CD14-positive monocyte (primary cell): Measurements from ENCODE around the gene C1QTNF8. TPM values are rescaled to one million over a fixed set of nuclear protein-coding genes. Genes with fewer than 3 reads are reported as not detected.

Experiments
- DNase-seq, 3 donors: peaks; one replicate each; pipeline ENCODE4 v3.0.0-alpha.2; 2011 to 2022
- H2AFZ ChIP-seq: 2 replicates; pipeline ENCODE4 v1.6.0; 2012; ENCODE audit warnings: mild to moderate bottlenecking, low read depth, low read length, inconsistent platforms; ENCODE audit not compliant: insufficient read depth, poor library complexity, severe bottlenecking
- H3K27ac ChIP-seq, 2 donors: 1 replicate in 1 of 2; 2 replicates in 1 of 2; pipeline ENCODE4 v1.5.1; 2012 to 2013; ENCODE audit warnings: low read length in 2 of 2, control low read depth in 1 of 2, inconsistent platforms in 1 of 2, low read depth in 1 of 2, mild to moderate bottlenecking in 1 of 2
- H3K27me3 ChIP-seq, 2 donors: one replicate each; pipeline versions ENCODE4 v1.6.0 to v1.6.1; 2011 to 2013; ENCODE audit warnings: low read length in 2 of 2; ENCODE audit not compliant: control insufficient read depth in 2 of 2, insufficient read depth in 2 of 2
- H3K36me3 ChIP-seq, 2 donors: replicated peaks in 1 of 2; 1 replicate in 1 of 2; 2 replicates in 1 of 2; pipeline versions ENCODE4 v1.5.1 to v1.6.1; 2012 to 2013; ENCODE audit warnings: low read length in 2 of 2, control low read depth in 1 of 2, inconsistent platforms in 1 of 2, mild to moderate bottlenecking in 1 of 2; ENCODE audit not compliant: insufficient read depth in 2 of 2, control insufficient read depth in 1 of 2
- H3K4me1 ChIP-seq, 2 donors: 1 replicate in 1 of 2; 2 replicates in 1 of 2; pipeline versions ENCODE4 v1.5.1 to v1.6.1; 2012 to 2013; ENCODE audit warnings: low read length in 2 of 2, control low read depth in 1 of 2, inconsistent platforms in 1 of 2, mild to moderate bottlenecking in 1 of 2, moderate library complexity in 1 of 2; ENCODE audit not compliant: insufficient read depth in 2 of 2, control insufficient read depth in 1 of 2
- H3K4me2 ChIP-seq: replicated peaks from 2 replicates; pipeline ENCODE3; 2012; ENCODE audit warnings: low read length, moderate library complexity, mild to moderate bottlenecking; ENCODE audit not compliant: poor library complexity, severe bottlenecking; ENCODE audit errors: extremely low read depth
- H3K4me3 ChIP-seq, 3 experiments: fragments of 200-600 bp in 1 of 3; sonication (generic) in 1 of 3; replicated peaks in 1 of 3; 1 replicate in 2 of 3; 2 replicates in 1 of 3; pipeline ENCODE4 v1.5.1; 2011 to 2013; ENCODE audit warnings: low read length in 3 of 3, mild to moderate bottlenecking in 3 of 3, control low read depth in 2 of 3, low read depth in 2 of 3, inconsistent platforms in 1 of 3, moderate library complexity in 1 of 3
- H3K79me2 ChIP-seq: 2 replicates; pipeline ENCODE4 v1.6.0; 2012; ENCODE audit warnings: mild to moderate bottlenecking, control low read depth, inconsistent platforms, low read length, moderate library complexity; ENCODE audit not compliant: insufficient read depth
- H3K9ac ChIP-seq: 2 replicates; pipeline ENCODE4 v1.6.0; 2017; ENCODE audit warnings: low read length, mild to moderate bottlenecking; ENCODE audit not compliant: insufficient read depth, poor library complexity, severe bottlenecking
- H3K9me3 ChIP-seq, 2 donors: replicated peaks in 1 of 2; 1 replicate in 1 of 2; 2 replicates in 1 of 2; pipeline versions ENCODE4 v1.5.1 to v1.6.1; 2012 to 2013; ENCODE audit warnings: low read length in 2 of 2, control low read depth in 1 of 2; ENCODE audit not compliant: control insufficient read depth in 1 of 2, insufficient read depth in 1 of 2
- H4K20me1 ChIP-seq: 2 replicates; pipeline ENCODE4 v1.6.0; 2012; ENCODE audit warnings: mild to moderate bottlenecking, low read length, control low read depth, moderate library complexity; ENCODE audit not compliant: insufficient read depth
- H3K27ac Mint-ChIP-seq, 7 donors: one replicate each; pipeline ENCODE4 v1.8.0; 2020; ENCODE audit warnings: mild to moderate bottlenecking in 7 of 7, mixed read lengths in 7 of 7, moderate library complexity in 6 of 7, inconsistent platforms in 2 of 7
- H3K27me3 Mint-ChIP-seq, 3 donors: one replicate each; pipeline ENCODE4 v1.8.0; 2021 to 2022; ENCODE audit warnings: low read depth in 3 of 3, mild to moderate bottlenecking in 3 of 3, mixed read lengths in 3 of 3, moderate library complexity in 3 of 3, inconsistent platforms in 1 of 3
- H3K36me3 Mint-ChIP-seq, 2 donors: one replicate each; pipeline ENCODE4 v1.8.0; 2020; ENCODE audit warnings: mixed read lengths in 2 of 2, inconsistent platforms in 1 of 2, mild to moderate bottlenecking in 1 of 2
- H3K4me1 Mint-ChIP-seq: one replicate; pipeline ENCODE4 v1.8.0; 2020; ENCODE audit warnings: mild to moderate bottlenecking, mixed read lengths
- H3K4me3 Mint-ChIP-seq, 2 donors: one replicate each; pipeline ENCODE4 v1.8.0; 2020; ENCODE audit warnings: mild to moderate bottlenecking in 2 of 2, mixed read lengths in 2 of 2, moderate library complexity in 1 of 2
- H3K9me3 Mint-ChIP-seq, 7 donors: one replicate each; pipeline ENCODE4 v1.8.0; 2020 to 2022; ENCODE audit warnings: mixed read lengths in 7 of 7, mild to moderate bottlenecking in 6 of 7, moderate library complexity in 6 of 7, inconsistent platforms in 2 of 7
- WGBS: methylation state at CpG from one replicate; pipeline ENCODE4 v1.1.5; 2013; ENCODE audit warnings: missing lambda C conversion rate; ENCODE audit not compliant: insufficient coverage; 5-methylcytosine and 5-hydroxymethylcytosine counted together
- intact Hi-C, 2 donors: fragments of 100-400 bp; cut with micrococcal nuclease; formaldehyde crosslinking; loops; one replicate each; pipeline versions ENCODE4 v1.15.0 to v1.15.1; 2023
- polyA plus RNA-seq, 3 donors: library from polyadenylated mRNA; depleted of rRNA in 1 of 3; unstranded in 2 of 3; stranded (reverse) in 1 of 3; fragments of 300-500 nt in 2 of 3; fragments of >200 nt in 1 of 3; fragmentation: Illumina TruSeq in 2 of 3; gene quantifications; 1 replicate in 2 of 3; 2 replicates in 1 of 3; pipeline ENCODE4 v1.2.3, GENCODE V29; 2012 to 2021
- TF ChIP-seq, protein P1 (sequence below): fragments of 200-600 bp; IDR thresholded peaks from one replicate; pipeline ENCODE4 v1.8.0; 2022; ENCODE audit warnings: antibody characterized with exemption, mild to moderate bottlenecking

The C1QTNF8 gene
- polyA plus RNA-seq, 3 donors, result not detected

GRCh38 chr16:1060416-1061340 is 35.4 kb downstream of the C1QTNF8 start:
- Histone ChIP-seq H3K4me1 (no peaks in the 10 kb centered on the region), H3K9me3 (peaks cover 0 to 24% of the 10 kb centered on the region in 2 donors), H3K36me3 (no peaks in the 10 kb centered on the region), H3K4me2 (no peak overlapping the region), H3K4me3 (no peak overlapping the region), H3K27ac (no peak overlapping the region), H2AFZ (no peak overlapping the region), H3K79me2 (no peaks in the 10 kb centered on the region), H4K20me1 (no peaks in the 10 kb centered on the region), H3K9ac (no peak overlapping the region), H3K27me3 (peaks cover 0 to 5% of the 10 kb centered on the region in 2 donors)
- WGBS, result 89% methylated on average over 32 of the region's 42 CpGs
- Mint-ChIP-seq H3K4me3 (no peak overlapping the region), H3K36me3 (no peaks in the 10 kb centered on the region), H3K9me3 (peaks cover 9 to 26% (median 13%) of the 10 kb centered on the region in 7 donors), H3K27me3 (peaks cover 10 to 28% (median 10%) of the 10 kb centered on the region in 3 donors), H3K4me1 (no peaks in the 10 kb centered on the region), H3K27ac (no peak overlapping the region)
- TF ChIP-seq, protein P1, sequence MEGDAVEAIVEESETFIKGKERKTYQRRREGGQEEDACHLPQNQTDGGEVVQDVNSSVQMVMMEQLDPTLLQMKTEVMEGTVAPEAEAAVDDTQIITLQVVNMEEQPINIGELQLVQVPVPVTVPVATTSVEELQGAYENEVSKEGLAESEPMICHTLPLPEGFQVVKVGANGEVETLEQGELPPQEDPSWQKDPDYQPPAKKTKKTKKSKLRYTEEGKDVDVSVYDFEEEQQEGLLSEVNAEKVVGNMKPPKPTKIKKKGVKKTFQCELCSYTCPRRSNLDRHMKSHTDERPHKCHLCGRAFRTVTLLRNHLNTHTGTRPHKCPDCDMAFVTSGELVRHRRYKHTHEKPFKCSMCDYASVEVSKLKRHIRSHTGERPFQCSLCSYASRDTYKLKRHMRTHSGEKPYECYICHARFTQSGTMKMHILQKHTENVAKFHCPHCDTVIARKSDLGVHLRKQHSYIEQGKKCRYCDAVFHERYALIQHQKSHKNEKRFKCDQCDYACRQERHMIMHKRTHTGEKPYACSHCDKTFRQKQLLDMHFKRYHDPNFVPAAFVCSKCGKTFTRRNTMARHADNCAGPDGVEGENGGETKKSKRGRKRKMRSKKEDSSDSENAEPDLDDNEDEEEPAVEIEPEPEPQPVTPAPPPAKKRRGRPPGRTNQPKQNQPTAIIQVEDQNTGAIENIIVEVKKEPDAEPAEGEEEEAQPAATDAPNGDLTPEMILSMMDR, result no peak
- intact Hi-C loops, result no loop called here
- no peak for DNase-seq

DNA sequence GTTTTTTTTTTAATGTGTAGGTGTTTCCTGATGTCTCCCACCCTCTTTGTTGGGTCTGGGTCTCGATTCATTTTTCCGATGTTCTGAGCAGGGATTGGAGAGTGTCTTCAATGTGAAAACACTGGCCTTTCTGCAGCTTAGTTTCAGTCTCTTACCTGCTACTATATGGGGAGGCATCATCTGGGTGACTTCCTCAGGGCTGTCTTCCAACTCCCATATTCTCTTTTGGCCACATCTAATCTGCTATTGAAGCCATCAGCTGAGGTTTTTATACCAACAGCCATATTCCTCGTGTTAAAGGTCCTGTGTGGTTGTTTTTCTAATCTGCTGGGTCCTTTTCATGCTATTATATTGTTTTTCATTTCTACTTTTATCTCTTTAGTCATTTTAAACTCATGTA is 36.7 kb downstream of the C1QTNF8 start:
- H3K4me3 ChIP-seq, result no peak overlapping the region
- no peak for DNase-seq
- WGBS, result no CpG with 5 or more reads among the region's 3 CpGs
- no peaks in the 10 kb centered on the region for H3K4me1 Mint-ChIP-seq
- H3K9me3 ChIP-seq, result peaks cover 0 to 24% of the 10 kb centered on the region in 2 donors
- no peaks in the 10 kb centered on the region for H3K27me3 ChIP-seq
- H3K36me3 Mint-ChIP-seq, result no peaks in the 10 kb centered on the region
- peaks cover 9 to 26% (median 13%) of the 10 kb centered on the region in 7 donors for H3K9me3 Mint-ChIP-seq
- H4K20me1 ChIP-seq, result no peaks in the 10 kb centered on the region
- no peak overlapping the region for H3K4me3 Mint-ChIP-seq
- no peak overlapping the region for H3K27ac Mint-ChIP-seq
- TF ChIP-seq, protein P1, result no peak
- H2AFZ ChIP-seq, result no peak overlapping the region
- intact Hi-C loops, result no loop called here
- H3K9ac ChIP-seq, result no peak overlapping the region
- no peak overlapping the region for H3K27ac ChIP-seq
- H3K4me2 ChIP-seq, result no peak overlapping the region
- H3K27me3 Mint-ChIP-seq, result peaks cover 4 to 17% (median 4%) of the 10 kb centered on the region in 3 donors
- no peaks in the 10 kb centered on the region for H3K4me1 ChIP-seq
- H3K79me2 ChIP-seq, result no peaks in the 10 kb centered on the region
- H3K36me3 ChIP-seq, result no peaks in the 10 kb centered on the region
